Measurements from ENCODE around the gene CCDC185. TPM values are rescaled to one million over a fixed set of nuclear protein-coding genes. Genes with fewer than 3 reads are reported as not detected.

Gene CCDC185
- total and polyA plus RNA-seq, 9 donors = 0.30 TPM; not detected in 8

DNA sequence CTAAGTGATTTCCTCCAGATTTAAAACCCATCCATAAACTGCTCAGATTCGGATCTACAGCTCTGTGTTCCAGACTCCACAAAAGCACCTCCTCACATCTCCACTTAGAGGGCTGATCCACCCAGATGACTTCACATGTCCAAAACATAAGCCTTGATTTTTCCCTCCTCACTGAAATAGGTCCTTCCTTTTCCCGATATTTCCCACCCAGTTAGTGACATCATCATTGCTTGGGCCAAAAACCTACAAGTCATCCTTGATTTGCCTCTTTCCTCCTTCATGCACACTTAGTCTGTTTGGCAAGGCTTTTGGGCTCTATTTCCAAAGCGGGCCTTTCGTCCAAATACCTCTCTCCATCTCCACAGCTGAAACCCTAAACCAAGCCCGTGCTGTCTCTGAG, 32.3 kb downstream of the CCDC185 start:
- DNase-seq = peak; percentile 60
- H3K9me3 ChIP-seq (replicated peaks; ENCODE audit: control insufficient read depth, low read depth, low read length) = no peaks in the 10 kb centered on the region
- H3K4me3 ChIP-seq (ENCODE audit: low read length) = no peak overlapping the region
- no peaks in the 10 kb centered on the region for H3K27me3 ChIP-seq (ENCODE audit: control insufficient read depth, insufficient read depth, low read length)
- H3K27ac ChIP-seq (ENCODE audit: low read length) = no peak overlapping the region
- H3K4me1 ChIP-seq (ENCODE audit: control insufficient read depth, insufficient read depth, low read length) = peaks cover 8% of the 10 kb centered on the region
- no peaks in the 10 kb centered on the region for H3K36me3 ChIP-seq (ENCODE audit: control insufficient read depth, insufficient read depth, low read length)
- WGBS (ENCODE audit: insufficient coverage) = 48% methylated on average over 5 of the region's 5 CpGs

DNA sequence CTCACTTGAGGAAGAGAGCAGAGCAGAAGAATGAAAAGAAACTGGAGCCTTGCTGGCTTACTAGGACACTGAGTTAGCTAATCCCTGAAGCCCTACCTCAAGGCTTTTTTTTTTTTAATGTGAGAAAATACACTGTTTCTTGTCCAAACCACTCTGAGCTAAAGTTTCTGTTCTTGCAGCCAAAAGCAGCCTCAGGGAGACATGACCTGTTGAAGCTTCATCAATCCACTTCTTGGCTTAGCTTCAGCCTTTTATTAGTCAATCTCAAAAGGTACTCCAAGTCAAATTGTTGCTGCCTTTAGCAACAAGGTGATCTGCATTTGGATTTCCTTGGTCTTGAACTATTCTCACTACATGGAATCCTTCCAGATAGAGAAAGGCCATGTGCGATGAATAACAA, 33.7 kb downstream of the CCDC185 start:
- DNase-seq = peak; percentile 6

DNA sequence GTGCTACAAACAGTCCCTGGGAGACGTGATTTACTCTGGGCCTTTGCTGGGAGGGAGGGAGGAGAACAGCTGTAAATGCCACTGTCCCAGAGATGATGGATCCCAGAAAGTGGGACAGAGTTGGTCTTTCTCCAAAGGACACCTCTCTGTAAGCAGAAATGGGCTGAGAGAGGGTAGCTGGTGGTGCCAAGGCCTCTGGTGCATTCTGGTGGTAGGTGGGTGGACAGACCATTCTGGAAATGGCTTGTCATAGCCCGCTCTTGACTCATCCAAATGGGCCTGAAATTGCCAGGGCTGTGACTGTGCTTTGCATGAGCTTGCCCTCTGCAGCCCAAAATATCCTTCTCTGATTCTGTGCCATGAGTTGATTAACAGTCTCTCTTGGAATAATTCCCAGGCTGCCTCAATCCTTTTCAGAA, 36.1 kb downstream of the CCDC185 start:
- no peaks in the 10 kb centered on the region for H3K27me3 ChIP-seq (ENCODE audit: control insufficient read depth, insufficient read depth, low read length)
- no peaks in the 10 kb centered on the region for H3K9me3 ChIP-seq (replicated peaks; ENCODE audit: control insufficient read depth, low read depth, low read length)
- H3K36me3 ChIP-seq (ENCODE audit: control insufficient read depth, insufficient read depth, low read length) = no peaks in the 10 kb centered on the region
- H3K4me3 ChIP-seq (ENCODE audit: low read length) = no peak overlapping the region
- 90% methylated on average over 1 of the region's 2 CpGs for WGBS (ENCODE audit: insufficient coverage)
- peak; percentile 36 for DNase-seq
- H3K27ac ChIP-seq (ENCODE audit: low read length) = no peak overlapping the region
- peaks cover 8% of the 10 kb centered on the region for H3K4me1 ChIP-seq (ENCODE audit: control insufficient read depth, insufficient read depth, low read length)

More for the DNA sequence above, 33.7 kb downstream of the CCDC185 start:
- Histone ChIP-seq H3K36me3 (ENCODE audit: control insufficient read depth, insufficient read depth, low read length) (no peaks in the 10 kb centered on the region), H3K4me3 (ENCODE audit: low read length) (no peak overlapping the region), H3K27ac (ENCODE audit: low read length) (no peak overlapping the region), H3K4me1 (ENCODE audit: control insufficient read depth, insufficient read depth, low read length) (peaks cover 8% of the 10 kb centered on the region), H3K27me3 (ENCODE audit: control insufficient read depth, insufficient read depth, low read length) (no peaks in the 10 kb centered on the region), H3K9me3 (replicated peaks; ENCODE audit: control insufficient read depth, low read depth, low read length) (no peaks in the 10 kb centered on the region)
- WGBS (ENCODE audit: insufficient coverage) = no CpG with 5 or more reads among the region's 1 CpG

DNA sequence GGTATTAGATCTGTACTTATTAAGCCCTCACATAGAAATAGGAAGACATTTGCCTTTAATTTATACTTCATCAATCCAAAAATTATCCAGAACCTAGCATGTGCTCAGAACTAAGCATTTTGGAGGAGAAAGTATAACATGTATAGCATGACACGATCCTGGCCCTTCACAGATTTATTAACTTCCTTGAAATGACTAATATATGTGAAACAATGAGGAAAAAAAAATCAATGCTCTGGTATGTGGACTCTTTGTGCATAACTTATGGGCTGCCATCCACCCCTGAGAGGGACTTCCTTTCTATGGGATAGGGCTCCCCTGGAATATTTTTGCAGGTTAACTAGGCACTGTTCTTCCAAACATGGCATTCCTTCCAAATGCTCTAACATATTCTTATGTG, 36.6 kb downstream of the CCDC185 start:
- H3K9me3 ChIP-seq (replicated peaks; ENCODE audit: control insufficient read depth, low read depth, low read length) = no peaks in the 10 kb centered on the region
- no CpG with 5 or more reads among the region's 1 CpG for WGBS (ENCODE audit: insufficient coverage)
- H3K4me3 ChIP-seq (ENCODE audit: low read length) = no peak overlapping the region
- H3K4me1 ChIP-seq (ENCODE audit: control insufficient read depth, insufficient read depth, low read length) = peaks cover 8% of the 10 kb centered on the region
- no peak overlapping the region for H3K27ac ChIP-seq (ENCODE audit: low read length)
- H3K27me3 ChIP-seq (ENCODE audit: control insufficient read depth, insufficient read depth, low read length) = no peaks in the 10 kb centered on the region
- H3K36me3 ChIP-seq (ENCODE audit: control insufficient read depth, insufficient read depth, low read length) = no peaks in the 10 kb centered on the region
- DNase-seq = no peak

DNA sequence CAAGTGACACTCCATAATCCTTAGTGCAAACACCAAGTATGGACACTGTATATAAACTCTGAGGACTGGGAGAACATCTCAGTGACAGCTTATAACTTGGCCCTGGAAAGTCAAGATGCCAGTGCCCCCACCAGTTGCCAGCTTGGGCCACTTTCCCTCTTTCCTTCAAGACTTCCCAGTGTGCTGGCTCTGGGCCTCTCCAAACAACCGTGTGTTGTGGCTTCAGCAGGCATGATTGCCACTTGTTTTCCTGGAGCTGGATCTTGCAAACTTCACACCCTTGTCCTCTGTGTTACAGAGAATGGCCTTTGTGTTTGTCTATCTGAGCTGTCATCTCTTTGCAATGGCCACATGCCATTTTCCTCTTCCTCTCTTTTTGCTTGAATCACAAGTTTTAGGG, 37.0 kb downstream of the CCDC185 start:
- H3K4me1 ChIP-seq (ENCODE audit: control insufficient read depth, insufficient read depth, low read length) = peaks cover 8% of the 10 kb centered on the region
- no peak overlapping the region for H3K4me3 ChIP-seq (ENCODE audit: low read length)
- no peaks in the 10 kb centered on the region for H3K27me3 ChIP-seq (ENCODE audit: control insufficient read depth, insufficient read depth, low read length)
- WGBS (ENCODE audit: insufficient coverage) = 38% methylated on average over 1 of the region's 1 CpG
- no peaks in the 10 kb centered on the region for H3K9me3 ChIP-seq (replicated peaks; ENCODE audit: control insufficient read depth, low read depth, low read length)
- no peaks in the 10 kb centered on the region for H3K36me3 ChIP-seq (ENCODE audit: control insufficient read depth, insufficient read depth, low read length)
- no peak overlapping the region for H3K27ac ChIP-seq (ENCODE audit: low read length)
- no peak for DNase-seq

DNA sequence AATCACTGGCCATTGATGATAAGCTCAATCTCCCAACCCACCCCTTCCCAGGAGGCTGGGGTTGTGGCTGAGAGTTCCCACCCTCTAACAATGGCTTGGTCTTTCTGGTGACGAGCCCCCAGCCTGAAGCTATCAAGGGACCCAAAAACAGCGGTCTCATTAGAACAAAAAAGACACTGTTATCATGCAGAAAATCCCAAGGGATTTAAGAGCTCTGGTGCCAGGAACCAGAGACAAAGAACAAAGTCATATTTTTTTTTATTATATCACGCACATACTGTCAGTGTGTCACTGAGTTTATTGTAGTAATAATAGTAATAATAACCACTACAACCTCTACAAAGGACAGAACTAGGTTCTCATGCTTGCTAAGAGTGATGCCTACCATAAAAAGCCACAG, 43.9 kb downstream of the CCDC185 start:
- Histone ChIP-seq H3K4me1 (ENCODE audit: control insufficient read depth, insufficient read depth, low read length) (no peaks in the 10 kb centered on the region), H3K27ac (ENCODE audit: low read length) (no peak overlapping the region), H3K4me3 (ENCODE audit: low read length) (no peak overlapping the region), H3K36me3 (ENCODE audit: control insufficient read depth, insufficient read depth, low read length) (no peaks in the 10 kb centered on the region), H3K9me3 (replicated peaks; ENCODE audit: control insufficient read depth, low read depth, low read length) (no peaks in the 10 kb centered on the region), H3K27me3 (ENCODE audit: control insufficient read depth, insufficient read depth, low read length) (no peaks in the 10 kb centered on the region)
- 60% methylated on average over 1 of the region's 3 CpGs for WGBS (ENCODE audit: insufficient coverage)
- DNase-seq = no peak

DNA sequence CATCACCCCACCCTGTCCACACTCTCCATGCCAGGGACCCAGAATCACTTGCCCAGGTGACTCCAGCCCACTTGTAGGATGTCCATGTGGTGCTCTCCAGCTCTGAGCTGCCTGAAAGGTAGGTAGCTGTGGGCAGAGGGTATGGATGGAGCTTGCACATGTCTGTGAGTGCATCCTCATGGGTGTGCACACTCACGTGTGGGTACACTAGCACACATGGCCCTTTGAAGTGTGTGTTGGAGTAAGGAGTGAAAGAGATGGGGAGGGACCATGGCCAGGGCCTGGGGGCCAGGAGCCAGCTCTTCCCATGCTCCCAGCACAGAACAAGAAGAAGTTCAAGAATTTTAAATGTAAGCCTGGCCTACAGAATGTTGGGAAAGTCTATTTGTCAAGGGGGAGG, 50.2 kb downstream of the CCDC185 start:
- WGBS (ENCODE audit: insufficient coverage) = 100% methylated on average over 1 of the region's 1 CpG
- H3K4me1 ChIP-seq (ENCODE audit: control insufficient read depth, insufficient read depth, low read length) = no peaks in the 10 kb centered on the region
- peaks cover 6% of the 10 kb centered on the region for H3K27me3 ChIP-seq (ENCODE audit: control insufficient read depth, insufficient read depth, low read length)
- no peak for DNase-seq
- H3K27ac ChIP-seq (ENCODE audit: low read length) = no peak overlapping the region
- no peaks in the 10 kb centered on the region for H3K9me3 ChIP-seq (replicated peaks; ENCODE audit: control insufficient read depth, low read depth, low read length)
- no peaks in the 10 kb centered on the region for H3K36me3 ChIP-seq (ENCODE audit: control insufficient read depth, insufficient read depth, low read length)
- H3K4me3 ChIP-seq (ENCODE audit: low read length) = no peak overlapping the region

DNA sequence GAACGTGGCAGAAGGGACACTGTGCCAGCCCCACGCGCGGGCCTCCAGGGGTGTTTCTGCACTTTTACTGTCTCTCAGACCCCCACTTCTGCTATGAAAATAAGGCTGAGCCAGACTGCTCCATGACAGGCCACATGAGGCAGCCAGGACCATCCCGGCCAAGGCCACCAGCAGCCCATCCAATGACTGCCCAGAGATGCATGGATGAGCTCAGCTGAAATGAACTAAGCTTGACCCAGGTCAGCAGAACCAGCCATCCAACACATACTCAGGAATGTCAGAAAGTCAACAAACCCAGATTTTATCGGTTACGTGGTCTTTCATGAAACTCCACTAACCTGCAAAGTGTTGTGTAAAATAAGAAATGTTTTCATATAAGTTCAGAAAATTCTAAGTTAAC, 51.2 kb downstream of the CCDC185 start:
- DNase-seq = no peak
- no peaks in the 10 kb centered on the region for H3K4me1 ChIP-seq (ENCODE audit: control insufficient read depth, insufficient read depth, low read length)
- H3K9me3 ChIP-seq (replicated peaks; ENCODE audit: control insufficient read depth, low read depth, low read length) = no peaks in the 10 kb centered on the region
- no peak overlapping the region for H3K27ac ChIP-seq (ENCODE audit: low read length)
- H3K4me3 ChIP-seq (ENCODE audit: low read length) = no peak overlapping the region
- peaks cover 6% of the 10 kb centered on the region for H3K27me3 ChIP-seq (ENCODE audit: control insufficient read depth, insufficient read depth, low read length)
- 97% methylated on average over 5 of the region's 7 CpGs for WGBS (ENCODE audit: insufficient coverage)
- H3K36me3 ChIP-seq (ENCODE audit: control insufficient read depth, insufficient read depth, low read length) = no peaks in the 10 kb centered on the region

Other genes with a start within 250 kb of the CCDC185 start
- 2.7 TPM for gene SUSD4, start 29.2 kb upstream of the CCDC185 start, total RNA-seq
- gene SUSD4, start 29.2 kb upstream of the CCDC185 start, polyA plus RNA-seq (ENCODE audit: insufficient read depth in 1 of 8, insufficient read length in 8 of 8, low replicate concordance in 1 of 8) = 1 to 10 TPM; 2.0 to 4.1 (median 3.0) TPM

All from muscle of leg (tissue), 11 donors.